Brain pericyte (primary cell): ENCODE results near the gene CHMP2A.
"Not testable (repeated sequence)": the region's sequence is repeated elsewhere in the genome, so short reads cannot be mapped to it uniquely, and the experiment has no call there.

Experiments
- DNase-seq: peaks from one replicate; pipeline ENCODE4 v3.0.0-alpha.2; 2012; ENCODE audit warnings: low read depth, low spot score

Gene CHMP2A

DNA sequence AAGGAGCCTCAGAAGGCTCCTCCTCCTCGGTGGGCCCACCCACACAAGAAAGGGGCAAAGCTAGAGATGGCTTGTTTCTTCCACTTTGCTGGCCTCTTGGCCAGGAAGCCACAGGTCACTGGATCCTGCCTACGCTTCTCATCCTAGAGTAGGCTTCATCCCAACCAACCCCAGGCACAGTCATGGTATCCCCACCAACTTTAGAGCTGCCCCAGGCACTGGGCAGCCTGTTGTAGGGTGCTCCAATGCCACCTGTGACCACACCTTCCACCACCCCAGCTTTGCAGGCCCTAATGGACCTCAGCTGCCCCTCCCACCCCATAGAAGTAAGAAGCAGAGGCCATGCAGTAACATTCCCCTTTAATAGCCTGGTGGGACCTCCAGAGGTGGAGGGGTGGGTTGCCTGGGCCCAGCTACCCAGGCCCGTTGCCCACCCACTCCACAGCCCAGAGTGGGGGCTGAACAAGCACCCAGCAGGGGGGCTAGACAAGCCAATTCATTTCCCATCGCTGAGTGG is 522 bp upstream of the CHMP2A start:
- DNase-seq, result no peak

DNA sequence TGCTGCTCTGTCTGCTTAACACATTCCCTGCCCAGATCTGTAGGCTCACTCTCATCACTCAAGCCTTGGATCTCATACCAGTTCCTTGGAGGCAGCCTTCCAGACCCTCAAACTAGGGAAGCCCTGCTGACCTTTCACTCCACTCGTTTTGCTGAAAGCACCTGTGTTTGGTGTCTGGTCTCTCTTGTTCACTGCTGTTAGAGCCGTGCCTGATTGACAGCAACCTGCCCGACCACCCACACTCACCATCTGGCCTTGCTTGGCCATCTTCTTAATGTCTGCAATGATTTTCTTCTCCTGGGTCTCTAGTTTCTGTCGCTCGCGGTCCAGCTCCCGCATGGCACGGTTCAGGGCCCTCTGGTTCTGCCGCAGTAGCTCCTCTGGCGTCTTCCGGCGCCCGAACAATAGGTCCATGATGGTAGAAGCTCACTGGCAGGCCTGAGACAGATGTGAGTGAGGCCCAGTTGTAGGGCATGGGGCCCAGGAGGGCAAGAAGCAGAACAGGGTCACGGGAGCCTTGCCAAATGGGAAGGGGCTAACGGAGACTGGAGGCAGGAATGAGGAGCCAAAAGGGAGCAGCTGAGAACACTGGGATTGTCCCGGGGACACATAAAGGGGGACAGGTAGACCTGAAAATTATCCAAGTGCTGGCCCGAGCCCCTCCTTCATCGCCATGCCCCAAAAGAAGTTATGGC is 959 bp downstream of the CHMP2A start:
- no peak for DNase-seq

DNA sequence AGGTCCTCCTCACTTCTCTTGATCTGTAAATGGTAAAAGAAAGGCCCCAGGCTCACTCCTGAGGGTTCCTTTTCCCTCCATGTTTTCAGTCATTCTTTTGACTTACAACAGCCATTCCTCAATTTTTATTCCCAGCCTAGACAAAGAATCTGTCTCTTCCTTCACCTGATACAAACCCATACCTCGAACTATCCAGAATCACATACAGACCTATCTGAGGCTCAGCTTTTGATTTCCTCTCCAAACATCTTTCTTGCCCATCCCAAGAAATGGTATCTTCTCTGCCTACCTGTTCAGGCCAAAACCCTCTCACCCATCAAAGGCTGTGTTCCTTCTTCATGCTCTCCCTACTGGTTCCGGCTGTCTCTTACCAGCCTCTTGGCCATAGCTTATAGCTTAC is 2.2 kb downstream of the CHMP2A start:
- DNase-seq, result no peak

DNA sequence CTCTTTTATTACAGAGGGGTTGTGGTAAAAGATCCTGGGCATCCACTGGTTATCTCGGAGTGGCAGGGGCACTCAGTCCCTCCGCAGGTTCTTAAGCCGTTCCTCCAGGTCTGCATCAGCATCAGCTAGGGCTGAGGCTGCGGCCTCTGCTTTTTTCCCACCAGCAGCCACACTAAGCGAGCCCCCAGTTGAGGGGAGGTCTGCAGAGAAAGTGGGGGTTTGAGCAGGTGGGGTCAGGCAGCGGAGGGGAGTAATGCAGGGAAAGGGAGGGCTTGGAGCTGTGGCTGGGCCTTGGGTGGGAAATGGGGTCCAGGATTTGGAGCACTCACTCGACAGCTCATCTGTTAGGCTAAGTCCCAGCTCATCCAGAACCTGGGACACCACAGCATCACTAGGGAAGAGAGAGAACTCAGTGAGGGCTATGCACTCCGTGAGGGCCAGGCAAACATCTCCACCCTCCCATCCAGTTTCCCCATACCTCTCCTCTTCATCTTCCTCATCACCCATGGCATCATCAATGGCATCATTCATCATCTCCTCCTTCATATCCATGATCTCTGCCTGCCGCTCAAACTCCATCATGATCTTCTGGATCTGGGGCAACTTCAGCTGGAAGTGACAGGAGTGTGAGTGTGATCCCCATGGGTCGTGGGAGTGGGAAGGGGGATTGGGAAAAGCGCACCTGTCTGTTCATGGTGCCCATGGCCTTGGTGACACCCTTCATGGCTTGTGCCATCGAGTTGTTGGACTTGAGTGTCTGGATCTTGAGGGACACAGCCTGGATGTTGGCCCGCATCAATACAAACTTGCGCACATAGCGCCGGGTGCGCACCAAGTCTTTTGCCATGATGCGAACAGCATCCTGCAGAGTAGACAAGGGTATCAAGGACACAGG is 3.1 kb downstream of the CHMP2A start:
- DNase-seq, result no peak

DNA sequence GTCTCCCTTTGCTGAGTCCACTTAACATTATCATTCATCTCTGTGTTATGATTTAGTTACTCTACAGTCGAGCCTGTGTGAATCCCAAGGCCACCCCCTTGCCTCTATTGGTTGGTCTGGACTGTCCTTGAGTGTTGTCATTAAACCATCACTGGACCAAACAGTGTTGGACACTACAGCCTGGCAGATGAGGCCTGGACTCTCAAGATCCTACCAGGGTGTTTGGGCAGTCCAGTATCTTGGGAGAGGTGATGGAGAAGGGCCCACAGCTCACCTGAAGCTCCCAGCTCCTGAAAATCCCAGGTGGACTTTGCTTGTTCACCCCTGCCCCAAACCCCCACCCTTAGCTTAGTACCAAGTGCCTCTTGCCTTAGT is 3.8 kb downstream of the CHMP2A start:
- DNase-seq, result no peak

DNA sequence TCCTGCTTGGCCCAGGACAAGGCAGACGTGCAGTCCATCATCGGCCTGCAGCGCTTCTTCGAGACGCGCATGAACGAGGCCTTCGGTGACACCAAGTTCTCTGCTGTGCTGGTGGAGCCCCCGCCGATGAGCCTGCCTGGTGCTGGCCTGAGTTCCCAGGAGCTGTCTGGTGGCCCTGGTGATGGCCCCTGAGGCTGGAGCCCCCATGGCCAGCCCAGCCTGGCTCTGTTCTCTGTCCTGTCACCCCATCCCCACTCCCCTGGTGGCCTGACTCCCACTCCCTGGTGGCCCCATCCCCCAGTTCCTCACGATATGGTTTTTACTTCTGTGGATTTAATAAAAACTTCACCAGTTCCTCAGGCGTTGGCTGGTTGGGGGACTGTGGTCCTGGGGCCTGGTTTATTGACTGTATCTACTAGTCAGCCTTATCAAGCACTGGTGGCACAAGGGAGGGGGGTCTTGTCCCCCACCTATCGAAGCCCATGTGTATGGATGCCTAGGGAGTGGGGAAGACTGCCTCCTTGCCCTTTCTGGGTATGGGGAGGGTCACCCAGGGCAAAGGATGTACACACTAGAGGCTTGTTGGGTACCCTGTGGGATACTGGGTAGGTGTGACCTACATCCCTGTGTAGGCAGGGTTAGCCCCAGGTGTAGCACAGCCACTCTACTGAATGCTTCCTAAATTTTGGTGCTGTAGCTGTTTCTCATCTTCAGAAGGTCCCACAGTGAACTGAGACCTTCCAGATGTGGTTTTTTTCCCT is 4.4 kb downstream of the CHMP2A start:
- DNase-seq, result no peak

DNA sequence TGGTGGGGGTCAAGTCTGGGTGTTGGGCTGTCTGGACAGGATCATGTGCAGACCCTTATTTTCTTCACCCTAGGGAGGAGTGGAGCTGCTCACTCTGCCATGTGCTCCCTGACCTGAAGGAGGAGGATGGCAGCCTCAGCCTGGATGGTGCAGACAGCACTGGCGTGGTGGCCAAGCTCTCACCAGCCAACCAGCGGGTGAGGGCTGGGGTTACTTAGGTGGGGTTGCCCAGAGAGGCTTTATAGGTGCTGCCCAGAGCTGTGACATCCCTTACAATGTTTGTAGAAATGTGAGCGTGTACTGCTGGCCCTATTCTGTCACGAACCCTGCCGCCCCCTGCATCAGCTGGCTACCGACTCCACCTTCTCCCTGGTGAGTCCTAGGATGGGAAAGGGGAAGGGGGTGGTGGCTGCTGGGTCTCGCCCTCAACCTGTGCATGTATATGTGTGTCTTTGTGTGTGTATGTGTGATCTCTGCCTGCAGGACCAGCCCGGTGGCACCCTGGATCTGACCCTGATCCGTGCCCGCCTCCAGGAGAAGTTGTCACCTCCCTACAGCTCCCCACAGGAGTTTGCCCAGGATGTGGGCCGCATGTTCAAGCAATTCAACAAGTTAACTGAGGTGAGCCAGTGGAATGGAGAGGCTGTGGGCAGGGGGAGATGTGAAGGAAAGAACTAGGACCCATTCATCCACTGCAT is 5.1 kb downstream of the CHMP2A start:
- no peak for DNase-seq

DNA sequence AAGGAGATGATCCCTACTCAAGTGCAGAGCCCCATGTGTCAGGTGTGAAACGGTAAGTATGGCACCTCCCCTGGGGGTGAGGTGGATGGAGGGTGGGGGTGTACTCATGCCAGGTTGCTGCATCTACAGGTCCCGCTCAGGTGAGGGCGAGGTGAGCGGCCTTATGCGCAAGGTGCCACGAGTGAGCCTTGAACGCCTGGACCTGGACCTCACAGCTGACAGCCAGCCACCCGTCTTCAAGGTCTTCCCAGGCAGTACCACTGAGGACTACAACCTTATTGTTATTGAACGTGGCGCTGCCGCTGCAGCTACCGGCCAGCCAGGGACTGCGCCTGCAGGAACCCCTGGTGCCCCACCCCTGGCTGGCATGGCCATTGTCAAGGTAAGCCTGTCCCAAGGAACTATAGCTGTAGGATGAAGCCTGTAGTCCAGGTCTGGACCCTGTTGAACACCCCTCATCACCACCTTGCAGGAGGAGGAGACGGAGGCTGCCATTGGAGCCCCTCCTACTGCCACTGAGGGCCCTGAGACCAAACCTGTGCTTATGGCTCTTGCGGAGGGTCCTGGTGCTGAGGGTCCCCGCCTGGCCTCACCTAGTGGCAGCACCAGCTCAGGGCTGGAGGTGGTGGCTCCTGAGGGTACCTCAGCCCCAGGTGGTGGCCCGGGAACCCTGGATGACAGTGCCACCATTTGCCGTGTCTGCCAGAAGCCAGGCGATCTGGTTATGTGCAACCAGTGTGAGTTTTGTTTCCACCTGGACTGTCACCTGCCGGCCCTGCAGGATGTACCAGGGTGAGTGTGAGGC is 5.8 kb downstream of the CHMP2A start:
- no peak for DNase-seq

DNA sequence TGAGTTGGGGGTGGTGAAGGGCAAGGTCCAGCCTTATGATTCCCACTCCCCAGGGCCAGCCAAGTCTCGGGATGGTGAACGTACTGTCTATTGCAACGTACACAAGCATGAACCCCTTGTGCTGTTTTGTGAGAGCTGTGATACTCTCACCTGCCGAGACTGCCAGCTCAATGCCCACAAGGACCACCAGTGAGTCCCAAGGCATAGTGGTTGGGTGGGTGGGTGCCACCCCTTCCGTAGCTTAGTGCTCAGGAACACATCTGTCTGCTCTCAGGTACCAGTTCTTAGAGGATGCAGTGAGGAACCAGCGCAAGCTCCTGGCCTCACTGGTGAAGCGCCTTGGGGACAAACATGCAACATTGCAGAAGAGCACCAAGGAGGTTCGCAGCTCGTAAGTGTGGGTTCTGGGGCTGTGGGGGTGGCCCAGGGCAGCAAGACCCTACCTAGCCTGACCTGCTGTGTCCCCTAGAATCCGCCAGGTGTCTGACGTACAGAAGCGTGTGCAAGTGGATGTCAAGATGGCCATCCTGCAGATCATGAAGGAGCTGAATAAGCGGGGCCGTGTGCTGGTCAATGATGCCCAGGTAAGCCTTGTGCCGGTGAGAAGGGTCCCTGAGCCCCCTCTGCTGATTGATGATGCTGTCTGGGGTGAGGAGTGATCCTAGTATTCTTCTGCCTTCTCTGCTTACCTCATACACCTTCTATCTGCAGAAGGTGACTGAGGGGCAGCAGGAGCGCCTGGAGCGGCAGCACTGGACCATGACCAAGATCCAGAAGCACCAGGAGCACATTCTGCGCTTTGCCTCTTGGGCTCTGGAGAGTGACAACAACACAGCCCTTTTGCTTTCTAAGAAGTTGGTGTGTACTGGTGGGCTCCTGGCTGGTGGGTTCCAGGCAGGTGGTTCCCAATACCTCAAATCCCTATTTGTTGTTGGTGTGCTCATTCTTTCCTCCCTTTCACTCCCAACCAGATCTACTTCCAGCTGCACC is 7.3 kb downstream of the CHMP2A start:
- no peak for DNase-seq

DNA sequence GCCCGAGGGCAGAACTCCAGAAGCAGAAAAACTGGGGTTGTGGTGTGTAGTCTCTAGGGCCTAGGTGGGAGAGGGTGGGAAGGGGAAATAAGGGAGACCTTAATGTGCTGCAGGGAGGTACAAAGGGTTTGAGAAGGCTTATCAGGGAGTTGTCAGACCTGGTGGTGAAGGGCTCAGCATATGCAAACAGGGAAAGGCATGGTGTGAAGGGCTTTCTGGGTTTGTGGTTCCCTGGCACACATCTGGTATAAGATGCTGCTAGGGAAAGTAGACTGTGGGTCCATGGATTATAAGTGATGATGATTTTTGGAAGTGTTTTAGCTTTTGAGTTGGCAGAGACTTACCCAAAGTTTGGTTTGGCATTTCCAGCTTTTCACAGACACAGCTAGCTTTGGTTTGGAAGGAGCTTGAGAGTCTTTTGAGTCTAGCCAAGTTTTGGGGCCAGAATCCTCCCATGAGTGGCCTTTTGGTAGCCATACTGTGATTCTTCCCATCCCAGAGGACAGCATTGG is 8.8 kb downstream of the CHMP2A start:
- no peak for DNase-seq

DNA sequence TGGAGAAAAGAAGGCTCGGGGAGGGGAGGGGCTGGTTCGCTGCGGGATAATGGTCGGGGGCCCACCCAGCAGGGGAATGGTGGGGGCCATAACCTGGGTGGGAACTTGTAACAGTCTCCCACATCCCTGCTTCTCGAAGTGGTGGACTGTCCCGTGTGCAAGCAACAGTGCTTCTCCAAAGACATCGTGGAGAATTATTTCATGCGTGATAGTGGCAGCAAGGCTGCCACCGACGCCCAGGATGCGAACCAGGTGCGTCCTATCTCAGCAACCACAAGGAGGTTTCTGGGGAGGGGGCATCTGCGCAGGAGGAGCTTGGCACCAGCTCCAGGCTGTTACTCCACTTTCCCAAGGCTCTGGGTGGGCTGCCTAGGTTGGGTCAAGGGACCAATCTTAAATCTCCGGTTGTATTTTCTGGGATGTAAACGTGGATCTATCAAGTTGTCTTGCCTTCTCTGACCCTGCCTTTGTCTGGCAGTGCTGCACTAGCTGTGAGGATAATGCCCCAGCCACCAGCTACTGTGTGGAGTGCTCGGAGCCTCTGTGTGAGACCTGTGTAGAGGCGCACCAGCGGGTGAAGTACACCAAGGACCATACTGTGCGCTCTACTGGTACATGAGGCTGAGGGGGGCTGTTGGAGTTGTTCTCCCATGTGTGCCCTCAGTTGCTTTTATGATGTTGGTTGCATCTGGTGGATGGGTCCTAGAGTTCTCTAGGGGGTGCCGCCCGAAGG is 9.5 kb downstream of the CHMP2A start:
- DNase-seq, result no peak

DNA sequence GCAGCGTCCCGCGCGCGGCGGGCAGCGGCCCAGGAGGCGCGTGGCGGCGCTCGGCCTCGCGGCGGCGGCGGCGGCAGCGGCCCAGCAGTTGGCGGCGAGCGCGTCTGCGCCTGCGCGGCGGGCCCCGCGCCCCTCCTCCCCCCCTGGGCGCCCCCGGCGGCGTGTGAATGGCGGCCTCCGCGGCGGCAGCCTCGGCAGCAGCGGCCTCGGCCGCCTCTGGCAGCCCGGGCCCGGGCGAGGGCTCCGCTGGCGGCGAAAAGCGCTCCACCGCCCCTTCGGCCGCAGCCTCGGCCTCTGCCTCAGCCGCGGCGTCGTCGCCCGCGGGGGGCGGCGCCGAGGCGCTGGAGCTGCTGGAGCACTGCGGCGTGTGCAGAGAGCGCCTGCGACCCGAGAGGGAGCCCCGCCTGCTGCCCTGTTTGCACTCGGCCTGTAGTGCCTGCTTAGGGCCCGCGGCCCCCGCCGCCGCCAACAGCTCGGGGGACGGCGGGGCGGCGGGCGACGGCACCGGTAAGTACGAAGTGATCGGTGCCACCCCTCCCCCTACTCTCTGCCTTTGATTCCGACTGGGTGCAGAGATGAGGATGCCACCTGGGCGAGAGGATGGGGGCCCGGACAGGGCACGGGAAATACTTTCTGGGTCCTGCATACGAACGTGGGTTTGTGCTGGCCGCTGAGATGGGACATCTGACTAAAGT is 10.2 kb downstream of the CHMP2A start:
- no peak for DNase-seq

DNA sequence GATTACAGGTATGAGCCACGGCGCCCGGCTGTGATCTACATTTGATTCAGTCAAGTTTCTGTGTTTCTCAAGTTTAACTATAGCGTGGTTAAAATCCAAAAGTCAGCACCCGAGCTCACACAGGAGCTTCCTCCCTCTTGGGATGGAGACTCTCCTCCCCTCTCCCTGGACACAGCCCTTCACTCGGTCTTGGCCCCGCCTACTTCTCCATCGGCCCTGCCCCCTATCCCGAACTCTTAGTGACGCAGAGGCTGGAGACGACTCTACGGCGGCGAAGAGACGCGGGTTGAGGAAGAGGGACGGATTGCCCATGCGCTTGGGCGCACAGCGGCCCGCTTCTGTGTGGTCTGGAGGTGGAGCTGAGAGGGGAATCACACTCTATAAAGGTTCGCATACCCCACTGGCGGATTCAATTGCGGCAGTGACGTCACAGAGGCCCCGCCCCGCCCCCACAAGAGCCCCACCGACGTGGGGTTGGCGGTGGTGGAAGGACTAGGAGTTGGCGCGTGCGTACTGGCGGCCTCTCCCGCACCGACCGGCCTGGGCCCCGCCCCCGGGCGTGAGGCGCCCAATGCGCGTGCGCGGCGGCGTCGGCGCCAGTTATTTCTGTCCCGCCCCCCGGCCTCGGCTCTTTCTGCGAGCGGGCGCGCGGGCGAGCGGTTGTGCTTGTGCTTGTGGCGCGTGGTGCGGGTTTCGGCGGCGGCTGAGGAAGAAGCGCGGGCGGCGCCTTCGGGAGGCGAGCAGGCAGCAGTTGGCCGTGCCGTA is 10.9 kb downstream of the CHMP2A start, which contains the start of gene TRIM28:
TSS of gene TRIM28 (plus strand) at position 239 of the 765 bp plus-strand sequence. CDS start 694 bp downstream, outside the sequence.
- DNase-seq, result peak; percentile 99

DNA sequence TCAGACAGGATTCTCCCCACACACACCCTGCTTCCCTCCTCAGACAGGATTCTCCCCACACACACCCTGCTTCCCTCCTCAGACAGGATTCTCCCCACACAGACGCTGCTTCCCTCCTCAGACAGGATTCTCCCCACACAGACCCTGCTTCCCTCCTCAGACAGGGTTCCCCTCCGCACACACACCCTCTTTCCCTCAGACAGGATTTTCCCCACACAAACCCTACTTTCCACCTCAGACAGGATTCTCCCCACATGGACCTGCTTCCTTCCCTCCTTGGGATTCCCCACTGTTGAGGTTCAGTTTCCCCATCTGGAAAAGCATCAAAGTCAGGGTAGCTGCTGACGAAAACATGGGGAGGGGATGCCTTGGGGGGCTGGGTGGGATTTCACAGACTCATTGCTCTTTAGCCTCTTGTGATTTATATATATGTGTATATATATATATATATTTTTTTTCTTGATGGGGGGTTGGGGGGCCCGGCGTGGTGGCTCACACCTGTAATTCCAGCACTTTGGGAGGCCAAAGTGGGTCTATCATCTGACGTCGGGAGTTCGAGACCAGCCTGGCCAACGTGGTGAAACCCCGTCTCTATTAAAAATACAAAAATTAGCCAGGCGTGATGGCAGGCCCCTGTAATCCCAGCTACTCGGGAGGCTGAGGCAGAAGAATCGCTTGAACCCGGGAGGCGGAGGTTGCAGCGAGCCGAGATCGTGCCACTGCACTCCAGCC is 12.1 kb downstream of the CHMP2A start:
- DNase-seq, result not testable (repeated sequence)

DNA sequence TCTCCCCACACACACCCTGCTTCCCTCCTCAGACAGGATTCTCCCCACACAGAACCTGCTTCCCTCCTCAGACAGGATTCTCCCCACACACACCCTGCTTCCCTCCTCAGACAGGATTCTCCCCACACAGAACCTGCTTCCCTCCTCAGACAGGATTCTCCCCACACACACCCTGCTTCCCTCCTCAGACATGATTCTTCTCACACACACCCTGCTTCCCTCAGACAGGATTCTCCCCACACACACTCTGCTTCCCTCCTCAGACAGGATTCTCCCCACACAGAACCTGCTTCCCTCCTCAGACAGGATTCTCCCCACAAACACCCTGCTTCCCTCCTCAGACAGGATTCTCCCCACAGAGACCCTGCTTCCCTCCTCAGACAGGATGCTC is 15.7 kb downstream of the CHMP2A start:
- not testable (repeated sequence) for DNase-seq
